Measurements from ENCODE around the gene SLC26A4.
"Not testable (repeated sequence)": the region's sequence is repeated elsewhere in the genome, so short reads cannot be mapped to it uniquely, and the experiment has no call there.

SLC26A4 gene

GRCh38 chr7:107660381-107661080 lies at the start of gene SLC26A4:
Gene SLC26A4 (plus strand): TSS chr7:107660828. CDS start chr7:107661642, 814 bp downstream.
- DNase-seq (ENCODE audit: low read depth, low spot score), result no peak

GRCh38 chr7:107613439-107613838 lies 47.2 kb upstream of the SLC26A4 start:
- no peak for DNase-seq (ENCODE audit: low read depth, low spot score)

GRCh38 chr7:107613948-107614347 lies 46.7 kb upstream of the SLC26A4 start:
- DNase-seq (ENCODE audit: low read depth, low spot score), result no peak

- DNase-seq (ENCODE audit: low read depth, low spot score), result no peak
Observed at GRCh38 chr7:107614425-107614824, 46.2 kb upstream of the SLC26A4 start.

- no peak for DNase-seq (ENCODE audit: low read depth, low spot score)
Observed at GRCh38 chr7:107615910-107616680, 44.5 kb upstream of the SLC26A4 start.

- no peak for DNase-seq (ENCODE audit: low read depth, low spot score)
Observed at GRCh38 chr7:107622429-107622828, 38.2 kb upstream of the SLC26A4 start.

GRCh38 chr7:107622894-107623293 lies 37.7 kb upstream of the SLC26A4 start:
- DNase-seq (ENCODE audit: low read depth, low spot score), result no peak

GRCh38 chr7:107627002-107627401 lies 33.6 kb upstream of the SLC26A4 start:
- DNase-seq (ENCODE audit: low read depth, low spot score), result no peak

GRCh38 chr7:107628461-107629064 lies 32.1 kb upstream of the SLC26A4 start:
- DNase-seq (ENCODE audit: low read depth, low spot score), result no peak

GRCh38 chr7:107630342-107630741 lies 30.3 kb upstream of the SLC26A4 start:
- DNase-seq (ENCODE audit: low read depth, low spot score), result no peak

GRCh38 chr7:107631588-107632491 lies 28.8 kb upstream of the SLC26A4 start:
- DNase-seq (ENCODE audit: low read depth, low spot score), result no peak

GRCh38 chr7:107632492-107632865 lies 28.1 kb upstream of the SLC26A4 start:
- DNase-seq (ENCODE audit: low read depth, low spot score), result no peak

- no peak for DNase-seq (ENCODE audit: low read depth, low spot score)
Observed at GRCh38 chr7:107638594-107638993, 22.0 kb upstream of the SLC26A4 start.

- not testable (repeated sequence) for DNase-seq (ENCODE audit: low read depth, low spot score)
Observed at GRCh38 chr7:107639070-107639469, 21.6 kb upstream of the SLC26A4 start.

- no peak for DNase-seq (ENCODE audit: low read depth, low spot score)
Observed at GRCh38 chr7:107641676-107642075, 19.0 kb upstream of the SLC26A4 start.

- no peak for DNase-seq (ENCODE audit: low read depth, low spot score)
Observed at GRCh38 chr7:107642501-107642900, 18.1 kb upstream of the SLC26A4 start.

- no peak for DNase-seq (ENCODE audit: low read depth, low spot score)
Observed at GRCh38 chr7:107643407-107643806, 17.2 kb upstream of the SLC26A4 start.

GRCh38 chr7:107643938-107644308 lies 16.7 kb upstream of the SLC26A4 start:
- DNase-seq (ENCODE audit: low read depth, low spot score), result no peak

GRCh38 chr7:107644309-107644974 lies 16.2 kb upstream of the SLC26A4 start:
- no peak for DNase-seq (ENCODE audit: low read depth, low spot score)

- DNase-seq (ENCODE audit: low read depth, low spot score), result no peak
Observed at GRCh38 chr7:107652642-107653041, 8.0 kb upstream of the SLC26A4 start.

GRCh38 chr7:107658467-107658866 lies 2.2 kb upstream of the SLC26A4 start:
- DNase-seq (ENCODE audit: low read depth, low spot score), result no peak
